NCI-H2196 treated with DMSO at 0.1 percent for 48 hours (cell line): ENCODE measurements around the gene TOP3A.
A peak's percentile ranks its signal among the peaks of the same experiment; 100 is the strongest.
"Not testable (repeated sequence)": the region's sequence is repeated elsewhere in the genome, so short reads cannot be mapped to it uniquely, and the experiment has no call there.

Source experiments
- DNase-seq: peaks from one replicate; lab custom pipeline; 2025; ENCODE audit not compliant: unreplicated experiment; lab: John Stamatoyannopoulos, UW

The TOP3A gene

GRCh38 chr17:18324140-18325050, 9.6 kb upstream of the TOP3A start:
- no peak for DNase-seq

- DNase-seq = no peak
Observed at GRCh38 chr17:18323507-18324139, 8.8 kb upstream of the TOP3A start.

DNA sequence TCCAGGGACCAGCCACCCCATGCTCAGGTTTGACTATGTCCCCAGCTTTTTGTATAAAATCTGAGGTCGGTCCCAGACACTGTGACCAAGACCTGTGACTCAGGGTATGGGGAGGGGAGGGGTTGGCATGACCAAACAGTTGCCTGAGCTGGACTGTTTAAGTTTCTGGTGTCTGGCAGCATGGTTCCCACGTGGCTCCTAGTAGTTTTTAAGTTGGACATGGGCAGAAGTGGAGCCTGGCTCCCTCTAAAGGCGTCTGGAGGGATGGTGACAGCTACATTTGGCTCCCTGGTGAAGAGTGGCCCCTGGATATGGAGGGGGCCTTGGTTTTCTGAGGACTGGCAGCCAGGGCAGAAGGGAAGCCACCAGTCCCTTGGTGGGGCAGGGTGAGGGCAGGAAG, 8.2 kb upstream of the TOP3A start:
- no peak for DNase-seq

GRCh38 chr17:18322522-18322921, 7.7 kb upstream of the TOP3A start:
- DNase-seq = no peak

DNA sequence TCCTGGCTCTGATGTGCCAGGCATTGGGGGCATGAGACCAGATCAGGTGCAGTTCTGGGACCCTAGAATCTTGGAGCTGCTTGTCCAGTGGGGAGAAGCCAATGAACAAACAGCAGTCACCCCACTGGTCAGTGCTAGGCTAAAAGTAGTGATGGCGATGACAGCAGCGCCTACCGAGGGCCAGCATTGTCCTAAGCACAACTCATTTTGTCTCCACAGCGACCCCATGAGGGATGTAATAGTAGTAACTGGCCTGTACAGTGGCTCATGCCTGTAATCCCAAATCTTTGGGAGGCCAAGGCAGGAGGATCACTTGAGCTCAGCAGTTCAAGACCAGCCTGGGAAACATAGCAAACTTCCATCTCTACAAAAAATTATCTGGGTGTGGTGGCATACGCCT, 6.5 kb upstream of the TOP3A start:
- no peak for DNase-seq

DNA sequence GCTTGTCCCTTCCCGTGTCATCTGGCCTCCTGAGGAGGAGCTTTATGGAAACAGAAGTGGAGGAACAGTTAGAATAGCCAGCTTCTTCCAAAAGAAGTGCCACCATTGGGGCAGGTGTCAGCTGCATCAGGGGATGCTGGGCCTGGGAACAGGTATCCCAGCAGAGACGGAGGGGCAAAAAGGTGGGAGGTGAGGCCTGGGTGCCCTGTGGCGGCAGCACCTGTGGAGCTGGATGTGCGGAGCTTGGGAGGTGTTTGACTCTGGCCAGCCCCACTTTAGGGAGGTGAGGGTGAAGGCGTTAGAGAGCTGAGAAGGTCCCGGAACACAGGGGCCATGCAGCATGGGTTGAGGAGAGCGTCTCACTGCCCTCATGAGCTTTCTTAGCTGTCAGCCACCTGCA, 5.5 kb upstream of the TOP3A start:
- DNase-seq = no peak

DNA sequence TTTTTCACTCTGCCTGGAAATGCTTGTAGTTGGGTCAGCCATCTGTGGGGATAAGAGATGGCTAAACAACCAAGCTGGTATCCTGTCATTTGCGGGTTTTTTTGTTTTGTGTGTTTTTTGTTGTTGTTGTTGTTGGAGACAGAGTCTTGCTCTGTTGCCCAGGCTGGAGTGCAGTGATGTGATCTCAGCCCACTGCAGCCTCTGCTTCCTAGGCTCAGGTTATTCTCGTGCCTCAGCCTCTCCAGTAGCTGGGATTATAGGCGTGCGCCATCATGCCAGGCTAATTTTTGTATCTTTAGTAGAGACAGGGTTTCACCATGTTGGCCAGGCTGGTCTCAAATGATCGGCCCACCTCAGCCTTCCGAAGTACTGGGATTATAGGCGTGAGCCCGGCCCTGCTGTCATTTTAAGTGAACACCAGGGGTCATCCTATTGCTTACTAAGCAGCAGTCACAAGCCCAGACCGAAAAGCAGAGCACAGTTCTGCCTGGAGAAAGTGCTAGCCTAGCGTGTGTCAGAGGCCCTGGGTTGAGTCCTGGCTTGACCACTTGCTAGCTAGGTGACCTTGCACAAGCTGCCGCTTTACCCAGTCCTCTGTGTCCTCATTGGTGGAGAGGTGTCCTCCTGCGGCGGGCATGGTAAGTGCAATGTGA, 4.9 kb upstream of the TOP3A start:
- peak; percentile 2 for DNase-seq

GRCh38 chr17:18318771-18319450, 4.1 kb upstream of the TOP3A start:
- no peak for DNase-seq

DNA sequence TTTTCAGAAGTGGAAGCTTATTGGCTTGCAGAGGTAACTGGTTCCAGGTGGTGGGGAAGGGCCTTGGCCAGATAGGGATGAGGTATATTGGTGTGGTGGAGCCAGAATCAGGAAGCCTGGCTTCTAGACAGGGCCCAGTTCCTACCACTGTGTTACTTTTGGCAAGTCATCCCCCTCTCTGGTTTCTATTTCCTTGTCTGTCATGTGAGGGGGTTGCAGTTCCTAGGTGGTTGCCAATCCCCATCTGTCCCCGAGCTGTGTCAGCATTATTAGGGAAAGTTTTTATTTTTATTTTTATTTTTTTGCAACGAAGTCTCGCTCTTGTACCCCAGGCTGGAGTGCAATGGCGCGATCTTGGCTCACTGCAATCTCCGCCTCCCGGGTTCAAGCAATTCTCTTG, 3.3 kb upstream of the TOP3A start:
- no peak for DNase-seq

GRCh38 chr17:18315961-18316360, 1.2 kb upstream of the TOP3A start:
- no peak for DNase-seq

DNA sequence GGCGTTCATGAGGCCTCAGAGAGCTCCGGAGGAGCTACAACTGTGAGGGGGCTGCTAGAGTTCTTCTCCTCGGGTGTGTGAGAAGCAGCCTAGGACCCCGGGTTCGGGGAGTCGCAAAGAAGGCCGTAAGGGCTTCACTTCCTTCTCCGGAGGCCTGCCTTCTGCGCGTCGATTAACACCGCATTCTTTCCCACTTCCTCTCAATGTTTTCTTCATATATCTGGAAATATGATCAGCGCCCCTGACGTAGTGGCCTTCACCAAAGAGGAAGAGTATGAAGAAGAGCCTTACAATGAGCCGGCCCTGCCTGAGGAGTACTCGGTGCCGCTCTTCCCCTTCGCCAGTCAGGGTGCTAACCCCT, 748 bp upstream of the TOP3A start:
- DNase-seq = no peak

GRCh38 chr17:18314059-18314730, 599 bp downstream of the TOP3A start:
- DNase-seq = no peak

- DNase-seq = no peak
Observed at GRCh38 chr17:18309202-18309601, 5.6 kb downstream of the TOP3A start.

- not testable (repeated sequence) for DNase-seq
Observed at GRCh38 chr17:18303206-18303605, 11.6 kb downstream of the TOP3A start.

- DNase-seq = no peak
Observed at GRCh38 chr17:18300725-18301480, 13.9 kb downstream of the TOP3A start.

- not testable (repeated sequence) for DNase-seq
Observed at GRCh38 chr17:18298061-18298460, 16.7 kb downstream of the TOP3A start.

GRCh38 chr17:18291718-18292540, 22.9 kb downstream of the TOP3A start:
- no peak for DNase-seq

- DNase-seq = no peak
Observed at GRCh38 chr17:18285296-18285695, 29.5 kb downstream of the TOP3A start.

GRCh38 chr17:18281788-18282187, 33.0 kb downstream of the TOP3A start:
- no peak for DNase-seq
